Upper lobe of right lung (tissue), 1 donor: ENCODE data around the gene USP5. TPM values are rescaled to one million over a fixed set of nuclear protein-coding genes. Genes with fewer than 3 reads are reported as not detected.

Experiments
- ATAC-seq: fragments of 200-7000 bp; cut with Tn5 transposase; one replicate; pipeline ENCODE4 v1.9.1; 2020; ENCODE audit warnings: mild to moderate bottlenecking, moderate library complexity
- DNase-seq: peaks from one replicate; pipeline ENCODE4 v3.0.0-alpha.2; 2020
- H3K27ac ChIP-seq: fragments of 200-600 bp; one replicate; pipeline ENCODE4 v1.8.0; 2022
- H3K27me3 ChIP-seq: fragments of 200-600 bp; one replicate; pipeline ENCODE4 v1.8.0; 2022; ENCODE audit warnings: mild to moderate bottlenecking
- H3K36me3 ChIP-seq: fragments of 200-600 bp; one replicate; pipeline ENCODE4 v1.8.0; 2022
- H3K4me1 ChIP-seq: fragments of 200-600 bp; one replicate; pipeline ENCODE4 v1.8.0; 2022
- H3K4me3 ChIP-seq: fragments of 200-600 bp; one replicate; pipeline ENCODE4 v1.8.0; 2022; ENCODE audit warnings: mild to moderate bottlenecking
- H3K9me3 ChIP-seq: fragments of 200-600 bp; one replicate; pipeline ENCODE4 v1.8.0; 2022
- intact Hi-C: fragments of 100-400 bp; cut with DNase I; formaldehyde crosslinking; loops from one replicate; pipeline ENCODE4 v1.11.0; 2022
- total RNA-seq: library from RNA; stranded (reverse); fragmentation: NEBNext Ultra II Directional; extraction: Animal tissue kit (Norgen Biotek cat#: 25700); gene quantifications from one replicate; pipeline ENCODE4 v1.2.1, GENCODE V29; 2021
- TF ChIP-seq, protein P1 (sequence below): fragments of 200-600 bp; IDR thresholded peaks from one replicate; pipeline ENCODE4 v1.8.0; 2022; ENCODE audit warnings: antibody characterized with exemption
- donor health status: DM: no; HTN: yes; CAD: no; lungs with severe emphysema.

USP5 gene
- total RNA-seq, 1 donor from 2014 or later, result 63.9 TPM

DNA sequence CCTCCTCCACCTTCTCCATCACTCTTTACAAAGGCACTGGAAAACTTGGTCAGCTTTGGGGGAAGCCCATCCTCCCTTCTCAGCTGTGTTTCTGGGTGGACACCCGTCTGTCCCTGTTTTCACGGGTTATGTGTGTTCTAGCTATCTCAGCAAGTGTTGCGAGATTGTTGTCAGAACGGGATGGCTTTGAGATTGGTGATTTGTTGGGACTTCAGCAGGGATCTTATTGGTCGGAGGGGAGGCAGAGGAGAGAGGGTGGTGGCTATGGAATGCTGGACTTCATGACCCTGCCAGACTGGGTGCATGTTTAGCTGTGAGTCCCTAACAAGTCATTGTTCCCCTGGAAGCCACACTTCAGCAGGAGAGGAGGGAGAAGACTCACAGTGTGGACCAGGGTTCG lies 2.1 kb downstream of the USP5 start:
- ATAC-seq, result no peak
- H3K4me3 ChIP-seq, result no peak overlapping the region
- TF ChIP-seq, protein P1, sequence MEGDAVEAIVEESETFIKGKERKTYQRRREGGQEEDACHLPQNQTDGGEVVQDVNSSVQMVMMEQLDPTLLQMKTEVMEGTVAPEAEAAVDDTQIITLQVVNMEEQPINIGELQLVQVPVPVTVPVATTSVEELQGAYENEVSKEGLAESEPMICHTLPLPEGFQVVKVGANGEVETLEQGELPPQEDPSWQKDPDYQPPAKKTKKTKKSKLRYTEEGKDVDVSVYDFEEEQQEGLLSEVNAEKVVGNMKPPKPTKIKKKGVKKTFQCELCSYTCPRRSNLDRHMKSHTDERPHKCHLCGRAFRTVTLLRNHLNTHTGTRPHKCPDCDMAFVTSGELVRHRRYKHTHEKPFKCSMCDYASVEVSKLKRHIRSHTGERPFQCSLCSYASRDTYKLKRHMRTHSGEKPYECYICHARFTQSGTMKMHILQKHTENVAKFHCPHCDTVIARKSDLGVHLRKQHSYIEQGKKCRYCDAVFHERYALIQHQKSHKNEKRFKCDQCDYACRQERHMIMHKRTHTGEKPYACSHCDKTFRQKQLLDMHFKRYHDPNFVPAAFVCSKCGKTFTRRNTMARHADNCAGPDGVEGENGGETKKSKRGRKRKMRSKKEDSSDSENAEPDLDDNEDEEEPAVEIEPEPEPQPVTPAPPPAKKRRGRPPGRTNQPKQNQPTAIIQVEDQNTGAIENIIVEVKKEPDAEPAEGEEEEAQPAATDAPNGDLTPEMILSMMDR, result no peak
- no peak overlapping the region for H3K27ac ChIP-seq
- peaks cover 43% of the 10 kb centered on the region for H3K36me3 ChIP-seq
- intact Hi-C loops, result no loop called here
- H3K9me3 ChIP-seq, result no peaks in the 10 kb centered on the region
- H3K27me3 ChIP-seq, result no peaks in the 10 kb centered on the region
- peaks cover 9% of the 10 kb centered on the region for H3K4me1 ChIP-seq
- DNase-seq, result no peak

DNA sequence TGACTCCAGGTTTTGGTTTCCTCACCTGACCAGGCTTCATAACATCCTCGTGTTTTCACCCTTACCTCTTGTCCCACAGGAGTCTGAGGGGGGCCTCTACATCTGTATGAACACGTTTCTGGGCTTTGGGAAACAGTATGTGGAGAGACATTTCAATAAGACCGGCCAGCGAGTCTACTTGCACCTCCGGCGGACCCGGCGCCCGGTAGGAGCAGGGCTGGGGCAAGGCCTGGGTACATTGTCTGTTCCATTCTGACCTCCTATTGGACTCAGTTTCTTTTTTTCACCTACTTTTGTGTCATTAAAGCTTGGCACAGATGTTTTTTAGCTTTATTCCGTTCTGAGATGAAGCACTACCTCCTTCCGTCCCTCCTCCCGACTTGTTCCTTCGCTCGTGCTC lies 3.4 kb downstream of the USP5 start:
- H3K27ac ChIP-seq, result no peak overlapping the region

DNA sequence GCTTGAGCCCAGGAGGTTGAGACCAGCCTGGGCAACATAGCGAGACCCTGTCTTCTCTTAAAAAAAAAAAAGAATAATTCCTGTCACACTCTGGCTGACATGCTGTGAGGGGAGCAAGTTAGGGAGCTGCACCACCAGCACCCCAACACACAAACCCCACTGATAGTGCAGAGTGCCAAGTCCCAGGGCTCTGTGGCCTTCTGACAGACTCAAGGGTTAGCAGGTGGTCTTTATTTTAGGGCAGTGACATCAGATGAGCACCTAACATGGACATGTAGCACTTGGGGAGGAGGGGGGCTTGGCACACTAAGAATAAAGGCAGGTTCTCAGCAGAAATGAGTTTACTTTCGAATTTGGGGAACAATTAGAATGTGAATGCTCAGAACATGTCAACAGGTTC lies 6.8 kb downstream of the USP5 start:
- H3K27me3 ChIP-seq, result no peaks in the 10 kb centered on the region
- intact Hi-C loops, result no loop called here
- ATAC-seq (no peak), DNase-seq (no peak)
- H3K4me1 ChIP-seq, result no peaks in the 10 kb centered on the region
- TF ChIP-seq, protein P1, result no peak
- no peaks in the 10 kb centered on the region for H3K9me3 ChIP-seq
- no peak overlapping the region for H3K4me3 ChIP-seq
- H3K27ac ChIP-seq, result no peak overlapping the region
- H3K36me3 ChIP-seq, result peaks cover 90% of the 10 kb centered on the region

More for the DNA sequence above, 3.4 kb downstream of the USP5 start:
- no peak for ATAC-seq
- Histone ChIP-seq H3K9me3 (no peaks in the 10 kb centered on the region), H3K4me1 (peaks cover 9% of the 10 kb centered on the region), H3K4me3 (no peak overlapping the region), H3K36me3 (peaks cover 56% of the 10 kb centered on the region), H3K27me3 (no peaks in the 10 kb centered on the region)
- TF ChIP-seq, protein P1, result no peak
- DNase-seq, result no peak
- intact Hi-C loops, result no loop called here

DNA sequence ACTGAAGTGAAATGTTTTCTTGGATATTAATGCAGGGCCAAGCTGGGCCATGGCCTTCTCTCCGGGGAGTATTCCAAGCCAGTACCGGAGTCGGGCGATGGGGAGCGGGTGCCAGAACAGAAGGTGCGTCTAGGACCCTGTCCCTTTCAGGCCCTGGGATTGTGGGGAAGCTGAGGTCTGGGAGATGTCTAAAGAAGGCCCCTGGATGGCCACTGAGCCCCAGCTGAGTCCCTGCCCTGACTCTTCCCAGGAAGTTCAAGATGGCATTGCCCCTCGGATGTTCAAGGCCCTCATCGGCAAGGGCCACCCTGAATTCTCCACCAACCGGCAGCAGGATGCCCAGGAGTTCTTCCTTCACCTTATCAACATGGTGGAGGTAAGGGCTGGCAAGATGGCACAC lies 8.2 kb downstream of the USP5 start:
- H3K4me1 ChIP-seq, result no peaks in the 10 kb centered on the region
- no peak overlapping the region for H3K27ac ChIP-seq
- H3K36me3 ChIP-seq, result peaks cover 96% of the 10 kb centered on the region
- no peak overlapping the region for H3K4me3 ChIP-seq
- intact Hi-C loops, result no loop called here
- TF ChIP-seq, protein P1, result no peak
- no peaks in the 10 kb centered on the region for H3K9me3 ChIP-seq
- ATAC-seq (no peak), DNase-seq (no peak)
- H3K27me3 ChIP-seq, result no peaks in the 10 kb centered on the region

DNA sequence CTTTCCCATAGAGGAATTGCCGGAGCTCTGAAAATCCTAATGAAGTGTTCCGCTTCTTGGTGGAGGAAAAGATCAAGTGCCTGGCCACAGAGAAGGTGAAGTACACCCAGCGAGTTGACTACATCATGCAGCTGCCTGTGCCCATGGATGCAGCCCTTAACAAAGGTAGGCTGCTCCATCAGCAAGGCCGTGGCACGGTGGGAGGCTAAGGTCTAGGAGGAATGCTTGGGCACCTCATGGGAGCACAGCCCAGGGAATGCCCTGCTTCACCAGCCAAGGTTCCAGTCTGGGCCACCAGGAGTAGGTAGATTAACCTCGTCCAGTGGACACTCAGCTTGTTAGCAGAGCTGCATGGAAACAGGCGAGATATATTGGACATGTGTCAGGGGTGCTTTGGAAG lies 9.0 kb downstream of the USP5 start:
- ATAC-seq, result no peak
- H3K36me3 ChIP-seq, result peaks cover 90% of the 10 kb centered on the region
- intact Hi-C loops, result no loop called here

More for the DNA sequence above, 9.0 kb downstream of the USP5 start:
- H3K27me3 ChIP-seq, result no peaks in the 10 kb centered on the region
- no peak overlapping the region for H3K27ac ChIP-seq
- H3K4me1 ChIP-seq, result no peaks in the 10 kb centered on the region
- TF ChIP-seq, protein P1, result no peak
- H3K4me3 ChIP-seq, result no peak overlapping the region
- no peaks in the 10 kb centered on the region for H3K9me3 ChIP-seq
- no peak for DNase-seq
